Activated gamma-delta T cell treated with anti-CD3 and anti-CD28 coated beads, Interleukin-2, amount 50 U/mL, for 16 hours (primary cell): ENCODE measurements around the gene KANK4.

Source experiments
- DNase-seq: peaks from one replicate; pipeline ENCODE4 v3.0.0-alpha.2; 2020; ENCODE audit warnings: low read depth

Gene KANK4

GRCh38 chr1:62198069-62198780 is 121.0 kb downstream of the KANK4 start:
- no peak for DNase-seq

- no peak for DNase-seq
These were observed 123.0 kb downstream of the KANK4 start for GRCh38 chr1:62196086-62196690.

- no peak for DNase-seq
These were observed 124.3 kb downstream of the KANK4 start, which contains the start of gene L1TD1 for GRCh38 chr1:62194651-62195544. L1TD1 (plus strand) TSS chr1:62194849; CDS start chr1:62206629, 11,780 bp downstream.

- no peak for DNase-seq
These were observed 131.1 kb downstream of the KANK4 start for GRCh38 chr1:62188111-62188510.

GRCh38 chr1:62187548-62187947 is 131.7 kb downstream of the KANK4 start:
- no peak for DNase-seq
